ENCODE results near the gene DENND5B. TPM values are rescaled to one million over a fixed set of nuclear protein-coding genes. Genes with fewer than 3 reads are reported as not detected.

Gene DENND5B
- total and polyA plus RNA-seq, 7 donors = 4.8 to 24.3 (median 13.6) TPM

- intact Hi-C loops (cut with DNase I) = no loop called here
- no peak for DNase-seq
- WGBS, 3 donors = 55 to 70% (median 57%) methylated on average over 6 of the region's 6 CpGs
- Histone ChIP-seq H3K27me3 (ENCODE audit: insufficient read depth in 3 of 3, low read length in 2 of 3) (no peaks in the 10 kb centered on the region), H3K27ac (no peak overlapping the region), H3K4me3 (no peak overlapping the region), H3K36me3 (ENCODE audit: insufficient read depth in 1 of 2, low read depth in 1 of 2) (no peaks in the 10 kb centered on the region), H3K9me3 (no peaks in the 10 kb centered on the region), H3K4me1 (no peaks in the 10 kb centered on the region)
- TF ChIP-seq CTCF (IDR thresholded peaks at IDR 0.05) = no peak
- no peak for ATAC-seq
These were observed 227.5 kb downstream of the DENND5B start for GRCh38 chr12:31363416-31363809.

GRCh38 chr12:31362759-31363415, 228.0 kb downstream of the DENND5B start:
- no peak overlapping the region for H3K27ac ChIP-seq
- ATAC-seq (no peak), DNase-seq (no peak)
- H3K27me3 ChIP-seq (ENCODE audit: insufficient read depth in 3 of 3, low read length in 2 of 3) = no peaks in the 10 kb centered on the region
- WGBS, 3 donors = 65 to 69% (median 68%) methylated on average over 6 of the region's 6 CpGs
- no peaks in the 10 kb centered on the region for H3K4me1 ChIP-seq
- H3K36me3 ChIP-seq (ENCODE audit: insufficient read depth in 1 of 2, low read depth in 1 of 2) = no peaks in the 10 kb centered on the region
- intact Hi-C loops (cut with DNase I) = no loop called here
- TF ChIP-seq CTCF (IDR thresholded peaks at IDR 0.05) = no peak
- no peaks in the 10 kb centered on the region for H3K9me3 ChIP-seq
- H3K4me3 ChIP-seq = no peak overlapping the region

GRCh38 chr12:31362115-31362758, 228.7 kb downstream of the DENND5B start:
- Histone ChIP-seq H3K4me1 (no peaks in the 10 kb centered on the region), H3K4me3 (no peak overlapping the region), H3K9me3 (no peaks in the 10 kb centered on the region), H3K27me3 (ENCODE audit: insufficient read depth in 3 of 3, low read length in 2 of 3) (no peaks in the 10 kb centered on the region), H3K27ac (no peak overlapping the region), H3K36me3 (ENCODE audit: insufficient read depth in 1 of 2, low read depth in 1 of 2) (no peaks in the 10 kb centered on the region)
- ATAC-seq (no peak), DNase-seq (no peak)
- no peak for TF ChIP-seq CTCF (IDR thresholded peaks at IDR 0.05)
- WGBS, 3 donors = 48 to 54% (median 52%) methylated on average over 12 to 13 of the region's 13 CpGs
- intact Hi-C loops (cut with DNase I) = no loop called here

- no peak for ATAC-seq
- no peak for DNase-seq
- Histone ChIP-seq H3K4me1 (no peaks in the 10 kb centered on the region), H3K27ac (no peak overlapping the region), H3K27me3 (ENCODE audit: insufficient read depth in 3 of 3, low read length in 2 of 3) (no peaks in the 10 kb centered on the region), H3K9me3 (no peaks in the 10 kb centered on the region), H3K36me3 (ENCODE audit: insufficient read depth in 1 of 2, low read depth in 1 of 2) (no peaks in the 10 kb centered on the region), H3K4me3 (no peak overlapping the region)
- WGBS, 3 donors = 86 to 98% (median 91%) methylated on average over 14 of the region's 14 CpGs
- no peak for TF ChIP-seq CTCF (IDR thresholded peaks at IDR 0.05)
- intact Hi-C loops (cut with DNase I) = no loop called here
These were observed 229.2 kb downstream of the DENND5B start for GRCh38 chr12:31361730-31362114.

- Histone ChIP-seq H3K4me3 (no peak overlapping the region), H3K36me3 (ENCODE audit: insufficient read depth in 1 of 2, low read depth in 1 of 2) (no peaks in the 10 kb centered on the region), H3K27ac (no peak overlapping the region), H3K9me3 (no peaks in the 10 kb centered on the region), H3K4me1 (no peaks in the 10 kb centered on the region), H3K27me3 (ENCODE audit: insufficient read depth in 3 of 3, low read length in 2 of 3) (no peaks in the 10 kb centered on the region)
- DNase-seq (no peak), ATAC-seq (no peak)
- WGBS, 3 donors = 67 to 89% (median 84%) methylated on average over 4 of the region's 4 CpGs
- no peak for TF ChIP-seq CTCF (IDR thresholded peaks at IDR 0.05)
- intact Hi-C loops (cut with DNase I) = no loop called here
These were observed 235.2 kb downstream of the DENND5B start for GRCh38 chr12:31355747-31356107.
